Fibroblast of mammary gland (primary cell): ENCODE results near the gene SFTA2.

ENCODE experiments used
- DNase-seq: peaks from one replicate; pipeline ENCODE4 v3.0.0-alpha.2; 2010; ENCODE audit warnings: low read depth
- H3K4me3 ChIP-seq: 2 replicates; pipeline ENCODE4 v1.5.1; 2011; ENCODE audit warnings: low read depth, mild to moderate bottlenecking, low read length, moderate library complexity; ENCODE audit not compliant: control insufficient read depth
- CTCF ChIP-seq: conservative IDR thresholded peaks from 2 replicates; pipeline ENCODE4 v1.5.1; 2011; ENCODE audit warnings: low read depth, low read length, inconsistent platforms; ENCODE audit not compliant: control insufficient read depth, insufficient read depth

Gene SFTA2

GRCh38 chr6:30898750-30899360 lies 33.1 kb downstream of the SFTA2 start:
- no peak for DNase-seq
- no peak overlapping the region for H3K4me3 ChIP-seq
- TF ChIP-seq CTCF = no peak

- no peak overlapping the region for H3K4me3 ChIP-seq
- DNase-seq = no peak
- no peak for TF ChIP-seq CTCF
Measured at GRCh38 chr6:30897882-30898281, 34.1 kb downstream of the SFTA2 start.

- H3K4me3 ChIP-seq = no peak overlapping the region
- no peak for DNase-seq
- no peak for TF ChIP-seq CTCF
Measured at GRCh38 chr6:30896541-30896940, 35.4 kb downstream of the SFTA2 start.

GRCh38 chr6:30895343-30895742 lies 36.6 kb downstream of the SFTA2 start:
- H3K4me3 ChIP-seq = no peak overlapping the region
- no peak for TF ChIP-seq CTCF
- DNase-seq = no peak

- no peak for DNase-seq
- H3K4me3 ChIP-seq = no peak overlapping the region
- no peak for TF ChIP-seq CTCF
Measured at GRCh38 chr6:30894935-30895334, 37.0 kb downstream of the SFTA2 start.

- TF ChIP-seq CTCF = no peak
- H3K4me3 ChIP-seq = no peak overlapping the region
- DNase-seq = no peak
Measured at GRCh38 chr6:30894381-30894780, 37.6 kb downstream of the SFTA2 start.

GRCh38 chr6:30893666-30894065 lies 38.3 kb downstream of the SFTA2 start:
- H3K4me3 ChIP-seq = no peak overlapping the region
- DNase-seq = no peak
- TF ChIP-seq CTCF = no peak
